ENCODE results near the gene UBE4A. TPM values are rescaled to one million over a fixed set of nuclear protein-coding genes. Genes with fewer than 3 reads are reported as not detected.

The UBE4A gene
- total and polyA plus RNA-seq, 9 of the 15 experiments (the other 6 are each of a cell fraction or from before 2014, with no cell fraction given): 13.5 to 45.2 (median 26.8) TPM

DNA sequence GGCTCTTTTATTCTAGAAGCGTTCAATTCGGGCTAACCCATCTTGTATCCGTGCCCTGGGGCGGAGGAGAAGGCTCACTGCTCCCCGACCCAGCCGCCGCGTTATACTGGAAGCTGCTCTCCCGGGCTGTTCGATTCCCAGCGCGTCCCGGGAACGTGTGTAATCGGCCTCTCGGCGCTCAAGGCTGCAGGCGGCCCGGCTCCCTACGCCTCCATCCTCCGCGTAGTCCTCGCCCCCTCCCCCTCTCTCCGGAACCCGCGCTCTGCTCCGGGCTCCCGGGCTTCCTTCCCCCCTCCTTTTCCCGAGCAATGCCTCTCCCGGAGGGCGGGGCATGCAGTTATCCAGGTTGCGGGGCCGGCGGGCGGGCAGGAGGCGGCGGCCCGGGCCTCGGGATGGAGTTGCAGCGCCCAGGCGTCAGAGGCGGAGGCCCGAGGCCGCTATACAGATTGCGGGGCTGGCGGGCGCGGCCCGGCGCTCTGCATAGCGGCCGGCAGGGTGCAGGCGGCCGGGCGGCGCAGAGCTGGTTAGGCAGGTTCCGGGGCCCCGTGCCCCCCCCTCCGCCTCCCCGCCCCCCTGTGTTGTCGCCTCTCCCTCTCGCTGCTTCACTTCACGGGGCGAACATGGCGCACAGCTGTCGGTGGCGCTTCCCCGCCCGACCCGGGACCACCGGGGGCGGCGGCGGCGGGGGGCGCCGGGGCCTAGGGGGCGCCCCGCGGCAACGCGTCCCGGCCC, 76.7 kb downstream of the UBE4A start, which contains the start of gene KMT2A (continued):
- TF ChIP-seq RCOR1 (IDR thresholded peaks at IDR 0.05; ENCODE audit: borderline replicate concordance in 1 of 2, low read depth in 2 of 2, low read length in 2 of 2) (peak; percentile 29 to 82; a peak in 2 of 4 replicates), RFX5 (IDR thresholded peaks at IDR 0.05; ENCODE audit: low read depth, low read length) (no peak), ZBTB12 (CRISPR knock-in tag; IDR thresholded peaks at IDR 0.05) (peak; percentile 78), ZNF3 (CRISPR knock-in tag; IDR thresholded peaks at IDR 0.05) (no peak), TRIM25 (IDR thresholded peaks at IDR 0.05; ENCODE audit: borderline replicate concordance) (no peak), FOXJ2 (tag; IDR thresholded peaks at IDR 0.05) (peak; percentile 60; the same call in 1 of the 2 replicates), ZNF609 (CRISPR knock-in tag; IDR thresholded peaks at IDR 0.05; ENCODE audit: borderline replicate concordance) (peak; percentile 75; the same call in 1 of the 2 replicates), RBM25 (IDR thresholded peaks at IDR 0.05; ENCODE audit: low read depth, low read length, severe bottlenecking) (peak; percentile 91), ZBTB2 (IDR thresholded peaks at IDR 0.05) (peak; percentile 55; the same call in 1 of the 2 replicates), ZNF184 (CRISPR knock-in tag; IDR thresholded peaks at IDR 0.05) (no peak), ZFPM2 (CRISPR knock-in tag; IDR thresholded peaks at IDR 0.05) (no peak), ZNF551 (CRISPR knock-in tag; IDR thresholded peaks at IDR 0.05) (no peak)
- TF ChIP-seq, protein P1, sequence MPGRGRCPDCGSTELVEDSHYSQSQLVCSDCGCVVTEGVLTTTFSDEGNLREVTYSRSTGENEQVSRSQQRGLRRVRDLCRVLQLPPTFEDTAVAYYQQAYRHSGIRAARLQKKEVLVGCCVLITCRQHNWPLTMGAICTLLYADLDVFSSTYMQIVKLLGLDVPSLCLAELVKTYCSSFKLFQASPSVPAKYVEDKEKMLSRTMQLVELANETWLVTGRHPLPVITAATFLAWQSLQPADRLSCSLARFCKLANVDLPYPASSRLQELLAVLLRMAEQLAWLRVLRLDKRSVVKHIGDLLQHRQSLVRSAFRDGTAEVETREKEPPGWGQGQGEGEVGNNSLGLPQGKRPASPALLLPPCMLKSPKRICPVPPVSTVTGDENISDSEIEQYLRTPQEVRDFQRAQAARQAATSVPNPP (IDR thresholded peaks at IDR 0.05; ENCODE audit: borderline replicate concordance, insufficient read depth, insufficient read length): no peak
- TF ChIP-seq, protein P2, sequence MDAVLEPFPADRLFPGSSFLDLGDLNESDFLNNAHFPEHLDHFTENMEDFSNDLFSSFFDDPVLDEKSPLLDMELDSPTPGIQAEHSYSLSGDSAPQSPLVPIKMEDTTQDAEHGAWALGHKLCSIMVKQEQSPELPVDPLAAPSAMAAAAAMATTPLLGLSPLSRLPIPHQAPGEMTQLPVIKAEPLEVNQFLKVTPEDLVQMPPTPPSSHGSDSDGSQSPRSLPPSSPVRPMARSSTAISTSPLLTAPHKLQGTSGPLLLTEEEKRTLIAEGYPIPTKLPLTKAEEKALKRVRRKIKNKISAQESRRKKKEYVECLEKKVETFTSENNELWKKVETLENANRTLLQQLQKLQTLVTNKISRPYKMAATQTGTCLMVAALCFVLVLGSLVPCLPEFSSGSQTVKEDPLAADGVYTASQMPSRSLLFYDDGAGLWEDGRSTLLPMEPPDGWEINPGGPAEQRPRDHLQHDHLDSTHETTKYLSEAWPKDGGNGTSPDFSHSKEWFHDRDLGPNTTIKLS (IDR thresholded peaks at IDR 0.05; ENCODE audit: borderline replicate concordance, low read depth): 0 out of 2 replicates have a peak, but pooled peaks have one; percentile 21

Measured in K562 (cell line).